HL-60 (cell line): ENCODE results near the gene MBD2.

Experiments used
- DNase-seq, 2 experiments: peaks; one replicate each; pipeline ENCODE4 v3.0.0-alpha.2; 2010 to 2020; ENCODE audit warnings: low read depth in 1 of 2, low spot score in 1 of 2
- H3K27ac ChIP-seq: fragments of 250-450 bp; sonication (Bioruptor Pico); replicated peaks from 2 replicates; pipeline ENCODE4 v1.5.1; 2020; ENCODE audit warnings: mild to moderate bottlenecking, moderate library complexity
- H3K27me3 ChIP-seq: fragments of 250-450 bp; sonication (Bioruptor Pico); 2 replicates; pipeline ENCODE4 v1.5.1; 2021; ENCODE audit warnings: mild to moderate bottlenecking, moderate library complexity; ENCODE audit not compliant: insufficient read depth, poor library complexity, severe bottlenecking
- H3K4me3 ChIP-seq: replicated peaks from 2 replicates; pipeline ENCODE4 v1.5.1; 2011; ENCODE audit warnings: mild to moderate bottlenecking, control low read depth, low read length; ENCODE audit not compliant: insufficient read depth
- CTCF ChIP-seq: IDR thresholded peaks from one replicate; pipeline ENCODE4 v1.5.1; 2011; ENCODE audit warnings: low read length, control low read depth, inconsistent platforms; ENCODE audit not compliant: insufficient read depth
- GABPA ChIP-seq: IDR thresholded peaks from 2 replicates; pipeline ENCODE4 v1.6.1; 2012; ENCODE audit warnings: low read depth
- POLR2AphosphoS5 ChIP-seq: IDR thresholded peaks from 2 replicates; pipeline ENCODE4 v1.6.1; 2012; ENCODE audit warnings: low read depth
- SPI1 ChIP-seq: IDR thresholded peaks from 2 replicates; pipeline ENCODE4 v1.6.1; 2012; ENCODE audit warnings: low read depth, mild to moderate bottlenecking, borderline replicate concordance
- TF ChIP-seq, protein P1 (sequence below): IDR thresholded peaks from 2 replicates; pipeline ENCODE4 v1.6.1; 2012; ENCODE audit warnings: low read depth; ENCODE audit not compliant: insufficient replicate concordance

MBD2 gene

GRCh38 chr18:54239601-54240000, 15.1 kb upstream of the MBD2 start:
- TF ChIP-seq SPI1 (no peak), GABPA (no peak), POLR2AphosphoS5 (no peak), CTCF (no peak)
- TF ChIP-seq, protein P1, sequence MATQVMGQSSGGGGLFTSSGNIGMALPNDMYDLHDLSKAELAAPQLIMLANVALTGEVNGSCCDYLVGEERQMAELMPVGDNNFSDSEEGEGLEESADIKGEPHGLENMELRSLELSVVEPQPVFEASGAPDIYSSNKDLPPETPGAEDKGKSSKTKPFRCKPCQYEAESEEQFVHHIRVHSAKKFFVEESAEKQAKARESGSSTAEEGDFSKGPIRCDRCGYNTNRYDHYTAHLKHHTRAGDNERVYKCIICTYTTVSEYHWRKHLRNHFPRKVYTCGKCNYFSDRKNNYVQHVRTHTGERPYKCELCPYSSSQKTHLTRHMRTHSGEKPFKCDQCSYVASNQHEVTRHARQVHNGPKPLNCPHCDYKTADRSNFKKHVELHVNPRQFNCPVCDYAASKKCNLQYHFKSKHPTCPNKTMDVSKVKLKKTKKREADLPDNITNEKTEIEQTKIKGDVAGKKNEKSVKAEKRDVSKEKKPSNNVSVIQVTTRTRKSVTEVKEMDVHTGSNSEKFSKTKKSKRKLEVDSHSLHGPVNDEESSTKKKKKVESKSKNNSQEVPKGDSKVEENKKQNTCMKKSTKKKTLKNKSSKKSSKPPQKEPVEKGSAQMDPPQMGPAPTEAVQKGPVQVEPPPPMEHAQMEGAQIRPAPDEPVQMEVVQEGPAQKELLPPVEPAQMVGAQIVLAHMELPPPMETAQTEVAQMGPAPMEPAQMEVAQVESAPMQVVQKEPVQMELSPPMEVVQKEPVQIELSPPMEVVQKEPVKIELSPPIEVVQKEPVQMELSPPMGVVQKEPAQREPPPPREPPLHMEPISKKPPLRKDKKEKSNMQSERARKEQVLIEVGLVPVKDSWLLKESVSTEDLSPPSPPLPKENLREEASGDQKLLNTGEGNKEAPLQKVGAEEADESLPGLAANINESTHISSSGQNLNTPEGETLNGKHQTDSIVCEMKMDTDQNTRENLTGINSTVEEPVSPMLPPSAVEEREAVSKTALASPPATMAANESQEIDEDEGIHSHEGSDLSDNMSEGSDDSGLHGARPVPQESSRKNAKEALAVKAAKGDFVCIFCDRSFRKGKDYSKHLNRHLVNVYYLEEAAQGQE: no peak
- Histone ChIP-seq H3K27ac (peak overlapping the region; percentile 68), H3K27me3 (no peaks in the 10 kb centered on the region), H3K4me3 (no peak overlapping the region)
- DNase-seq: no peak

- DNase-seq: no peak
- H3K27me3 ChIP-seq: no peaks in the 10 kb centered on the region
- TF ChIP-seq SPI1 (no peak), CTCF (no peak), POLR2AphosphoS5 (no peak), GABPA (no peak)
- TF ChIP-seq, protein P1: no peak
- H3K27ac ChIP-seq: peak overlapping the region; percentile 68
- no peak overlapping the region for H3K4me3 ChIP-seq
Measured at GRCh38 chr18:54239091-54239490, 14.6 kb upstream of the MBD2 start.

GRCh38 chr18:54238173-54238936, 13.9 kb upstream of the MBD2 start:
- H3K27me3 ChIP-seq: no peaks in the 10 kb centered on the region
- TF ChIP-seq GABPA: no peak
- TF ChIP-seq CTCF: no peak
- no peak for TF ChIP-seq POLR2AphosphoS5
- TF ChIP-seq, protein P1: no peak
- TF ChIP-seq SPI1: peak; percentile 60; the same call in 1 of the 2 replicates
- DNase-seq: no peak
- H3K4me3 ChIP-seq: no peak overlapping the region
- H3K27ac ChIP-seq: peak overlapping the region; percentile 68
